ENCODE measurements around the gene VWA8.

VWA8 gene

DNA sequence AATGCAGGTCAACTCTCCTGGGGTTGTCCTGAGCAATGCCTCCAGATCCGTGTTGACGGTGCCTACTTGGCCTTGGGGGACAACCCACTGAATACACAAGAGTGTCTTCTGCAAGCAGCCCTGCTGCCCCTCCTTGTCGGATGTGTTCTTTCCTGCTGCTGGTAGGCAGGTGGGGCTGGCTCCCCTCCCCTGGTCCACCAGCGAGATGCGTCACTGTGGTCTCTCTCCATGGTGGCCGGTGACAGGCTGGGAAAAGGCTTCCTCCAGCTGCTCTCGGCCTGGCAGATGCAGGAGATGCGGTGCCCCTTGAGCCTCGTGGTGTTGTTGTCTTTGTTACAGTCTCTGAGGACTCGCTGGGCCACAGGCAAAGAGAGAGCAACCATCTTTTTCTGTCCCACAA is 418.6 kb downstream of the VWA8 start:
- ChIA-PET POLR2A (no interaction called here), CTCF (no interaction called here)
- Histone ChIP-seq H3K4me1 (ENCODE audit: control insufficient read depth, insufficient read depth, low read length) (no peaks in the 10 kb centered on the region), H3K27ac (ENCODE audit: extremely low read depth, low read depth, low read length) (no peak overlapping the region), H3K9me3 (ENCODE audit: control insufficient read depth, insufficient read depth, low read depth, low read length) (no peaks in the 10 kb centered on the region), H3K36me3 (ENCODE audit: control insufficient read depth in 2 of 2, insufficient read depth in 1 of 2, low read length in 2 of 2) (no peaks in the 10 kb centered on the region), H3K4me3 (ENCODE audit: low read depth, low read length) (no peak overlapping the region)
- TF ChIP-seq ZNF112 (tag by site-specific recombination; IDR thresholded peaks at IDR 0.05) (no peak), ZNF341 (tag by site-specific recombination; IDR thresholded peaks at IDR 0.05; ENCODE audit: low read depth) (no peak), ZNF121 (tag by site-specific recombination; IDR thresholded peaks at IDR 0.05) (no peak), RBAK (tag by site-specific recombination; IDR thresholded peaks at IDR 0.05) (no peak), SCRT1 (tag by site-specific recombination; IDR thresholded peaks at IDR 0.05; ENCODE audit: borderline replicate concordance) (no peak), ZNF423 (tag by site-specific recombination; IDR thresholded peaks at IDR 0.05) (no peak), ZSCAN30 (tag by site-specific recombination; IDR thresholded peaks at IDR 0.05) (no peak), ZNF558 (tag by site-specific recombination; IDR thresholded peaks at IDR 0.05) (no peak)
- TF ChIP-seq, protein P1, sequence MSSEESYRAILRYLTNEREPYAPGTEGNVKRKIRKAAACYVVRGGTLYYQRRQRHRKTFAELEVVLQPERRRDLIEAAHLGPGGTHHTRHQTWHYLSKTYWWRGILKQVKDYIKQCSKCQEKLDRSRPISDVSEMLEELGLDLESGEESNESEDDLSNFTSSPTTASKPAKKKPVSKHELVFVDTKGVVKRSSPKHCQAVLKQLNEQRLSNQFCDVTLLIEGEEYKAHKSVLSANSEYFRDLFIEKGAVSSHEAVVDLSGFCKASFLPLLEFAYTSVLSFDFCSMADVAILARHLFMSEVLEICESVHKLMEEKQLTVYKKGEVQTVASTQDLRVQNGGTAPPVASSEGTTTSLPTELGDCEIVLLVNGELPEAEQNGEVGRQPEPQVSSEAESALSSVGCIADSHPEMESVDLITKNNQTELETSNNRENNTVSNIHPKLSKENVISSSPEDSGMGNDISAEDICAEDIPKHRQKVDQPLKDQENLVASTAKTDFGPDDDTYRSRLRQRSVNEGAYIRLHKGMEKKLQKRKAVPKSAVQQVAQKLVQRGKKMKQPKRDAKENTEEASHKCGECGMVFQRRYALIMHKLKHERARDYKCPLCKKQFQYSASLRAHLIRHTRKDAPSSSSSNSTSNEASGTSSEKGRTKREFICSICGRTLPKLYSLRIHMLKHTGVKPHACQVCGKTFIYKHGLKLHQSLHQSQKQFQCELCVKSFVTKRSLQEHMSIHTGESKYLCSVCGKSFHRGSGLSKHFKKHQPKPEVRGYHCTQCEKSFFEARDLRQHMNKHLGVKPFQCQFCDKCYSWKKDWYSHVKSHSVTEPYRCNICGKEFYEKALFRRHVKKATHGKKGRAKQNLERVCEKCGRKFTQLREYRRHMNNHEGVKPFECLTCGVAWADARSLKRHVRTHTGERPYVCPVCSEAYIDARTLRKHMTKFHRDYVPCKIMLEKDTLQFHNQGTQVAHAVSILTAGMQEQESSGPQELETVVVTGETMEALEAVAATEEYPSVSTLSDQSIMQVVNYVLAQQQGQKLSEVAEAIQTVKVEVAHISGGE (tag by site-specific recombination; conservative IDR thresholded peaks at IDR 0.05; ENCODE audit: low read depth), result no peak
- TF ChIP-seq, protein P2, sequence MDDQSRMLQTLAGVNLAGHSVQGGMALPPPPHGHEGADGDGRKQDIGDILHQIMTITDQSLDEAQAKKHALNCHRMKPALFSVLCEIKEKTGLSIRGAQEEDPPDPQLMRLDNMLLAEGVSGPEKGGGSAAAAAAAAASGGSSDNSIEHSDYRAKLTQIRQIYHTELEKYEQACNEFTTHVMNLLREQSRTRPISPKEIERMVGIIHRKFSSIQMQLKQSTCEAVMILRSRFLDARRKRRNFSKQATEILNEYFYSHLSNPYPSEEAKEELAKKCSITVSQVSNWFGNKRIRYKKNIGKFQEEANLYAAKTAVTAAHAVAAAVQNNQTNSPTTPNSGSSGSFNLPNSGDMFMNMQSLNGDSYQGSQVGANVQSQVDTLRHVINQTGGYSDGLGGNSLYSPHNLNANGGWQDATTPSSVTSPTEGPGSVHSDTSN (CRISPR knock-in tag; IDR thresholded peaks at IDR 0.05), result no peak
- TF ChIP-seq, protein P3, sequence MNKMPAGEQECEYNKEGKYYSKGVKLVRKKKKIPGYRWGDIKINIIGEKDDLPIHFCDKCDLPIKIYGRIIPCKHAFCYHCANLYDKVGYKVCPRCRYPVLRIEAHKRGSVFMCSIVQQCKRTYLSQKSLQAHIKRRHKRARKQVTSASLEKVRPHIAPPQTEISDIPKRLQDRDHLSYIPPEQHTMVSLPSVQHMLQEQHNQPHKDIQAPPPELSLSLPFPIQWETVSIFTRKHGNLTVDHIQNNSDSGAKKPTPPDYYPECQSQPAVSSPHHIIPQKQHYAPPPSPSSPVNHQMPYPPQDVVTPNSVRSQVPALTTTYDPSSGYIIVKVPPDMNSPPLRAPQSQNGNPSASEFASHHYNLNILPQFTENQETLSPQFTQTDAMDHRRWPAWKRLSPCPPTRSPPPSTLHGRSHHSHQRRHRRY (tag by site-specific recombination; IDR thresholded peaks at IDR 0.05), result no peak
- TF ChIP-seq, protein P4, sequence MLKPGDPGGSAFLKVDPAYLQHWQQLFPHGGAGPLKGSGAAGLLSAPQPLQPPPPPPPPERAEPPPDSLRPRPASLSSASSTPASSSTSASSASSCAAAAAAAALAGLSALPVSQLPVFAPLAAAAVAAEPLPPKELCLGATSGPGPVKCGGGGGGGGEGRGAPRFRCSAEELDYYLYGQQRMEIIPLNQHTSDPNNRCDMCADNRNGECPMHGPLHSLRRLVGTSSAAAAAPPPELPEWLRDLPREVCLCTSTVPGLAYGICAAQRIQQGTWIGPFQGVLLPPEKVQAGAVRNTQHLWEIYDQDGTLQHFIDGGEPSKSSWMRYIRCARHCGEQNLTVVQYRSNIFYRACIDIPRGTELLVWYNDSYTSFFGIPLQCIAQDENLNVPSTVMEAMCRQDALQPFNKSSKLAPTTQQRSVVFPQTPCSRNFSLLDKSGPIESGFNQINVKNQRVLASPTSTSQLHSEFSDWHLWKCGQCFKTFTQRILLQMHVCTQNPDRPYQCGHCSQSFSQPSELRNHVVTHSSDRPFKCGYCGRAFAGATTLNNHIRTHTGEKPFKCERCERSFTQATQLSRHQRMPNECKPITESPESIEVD (tag by site-specific recombination; IDR thresholded peaks at IDR 0.05), result no peak
- TF ChIP-seq, protein P5, sequence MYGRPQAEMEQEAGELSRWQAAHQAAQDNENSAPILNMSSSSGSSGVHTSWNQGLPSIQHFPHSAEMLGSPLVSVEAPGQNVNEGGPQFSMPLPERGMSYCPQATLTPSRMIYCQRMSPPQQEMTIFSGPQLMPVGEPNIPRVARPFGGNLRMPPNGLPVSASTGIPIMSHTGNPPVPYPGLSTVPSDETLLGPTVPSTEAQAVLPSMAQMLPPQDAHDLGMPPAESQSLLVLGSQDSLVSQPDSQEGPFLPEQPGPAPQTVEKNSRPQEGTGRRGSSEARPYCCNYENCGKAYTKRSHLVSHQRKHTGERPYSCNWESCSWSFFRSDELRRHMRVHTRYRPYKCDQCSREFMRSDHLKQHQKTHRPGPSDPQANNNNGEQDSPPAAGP (tag by site-specific recombination; IDR thresholded peaks at IDR 0.05), result no peak
- TF ChIP-seq, protein P6, sequence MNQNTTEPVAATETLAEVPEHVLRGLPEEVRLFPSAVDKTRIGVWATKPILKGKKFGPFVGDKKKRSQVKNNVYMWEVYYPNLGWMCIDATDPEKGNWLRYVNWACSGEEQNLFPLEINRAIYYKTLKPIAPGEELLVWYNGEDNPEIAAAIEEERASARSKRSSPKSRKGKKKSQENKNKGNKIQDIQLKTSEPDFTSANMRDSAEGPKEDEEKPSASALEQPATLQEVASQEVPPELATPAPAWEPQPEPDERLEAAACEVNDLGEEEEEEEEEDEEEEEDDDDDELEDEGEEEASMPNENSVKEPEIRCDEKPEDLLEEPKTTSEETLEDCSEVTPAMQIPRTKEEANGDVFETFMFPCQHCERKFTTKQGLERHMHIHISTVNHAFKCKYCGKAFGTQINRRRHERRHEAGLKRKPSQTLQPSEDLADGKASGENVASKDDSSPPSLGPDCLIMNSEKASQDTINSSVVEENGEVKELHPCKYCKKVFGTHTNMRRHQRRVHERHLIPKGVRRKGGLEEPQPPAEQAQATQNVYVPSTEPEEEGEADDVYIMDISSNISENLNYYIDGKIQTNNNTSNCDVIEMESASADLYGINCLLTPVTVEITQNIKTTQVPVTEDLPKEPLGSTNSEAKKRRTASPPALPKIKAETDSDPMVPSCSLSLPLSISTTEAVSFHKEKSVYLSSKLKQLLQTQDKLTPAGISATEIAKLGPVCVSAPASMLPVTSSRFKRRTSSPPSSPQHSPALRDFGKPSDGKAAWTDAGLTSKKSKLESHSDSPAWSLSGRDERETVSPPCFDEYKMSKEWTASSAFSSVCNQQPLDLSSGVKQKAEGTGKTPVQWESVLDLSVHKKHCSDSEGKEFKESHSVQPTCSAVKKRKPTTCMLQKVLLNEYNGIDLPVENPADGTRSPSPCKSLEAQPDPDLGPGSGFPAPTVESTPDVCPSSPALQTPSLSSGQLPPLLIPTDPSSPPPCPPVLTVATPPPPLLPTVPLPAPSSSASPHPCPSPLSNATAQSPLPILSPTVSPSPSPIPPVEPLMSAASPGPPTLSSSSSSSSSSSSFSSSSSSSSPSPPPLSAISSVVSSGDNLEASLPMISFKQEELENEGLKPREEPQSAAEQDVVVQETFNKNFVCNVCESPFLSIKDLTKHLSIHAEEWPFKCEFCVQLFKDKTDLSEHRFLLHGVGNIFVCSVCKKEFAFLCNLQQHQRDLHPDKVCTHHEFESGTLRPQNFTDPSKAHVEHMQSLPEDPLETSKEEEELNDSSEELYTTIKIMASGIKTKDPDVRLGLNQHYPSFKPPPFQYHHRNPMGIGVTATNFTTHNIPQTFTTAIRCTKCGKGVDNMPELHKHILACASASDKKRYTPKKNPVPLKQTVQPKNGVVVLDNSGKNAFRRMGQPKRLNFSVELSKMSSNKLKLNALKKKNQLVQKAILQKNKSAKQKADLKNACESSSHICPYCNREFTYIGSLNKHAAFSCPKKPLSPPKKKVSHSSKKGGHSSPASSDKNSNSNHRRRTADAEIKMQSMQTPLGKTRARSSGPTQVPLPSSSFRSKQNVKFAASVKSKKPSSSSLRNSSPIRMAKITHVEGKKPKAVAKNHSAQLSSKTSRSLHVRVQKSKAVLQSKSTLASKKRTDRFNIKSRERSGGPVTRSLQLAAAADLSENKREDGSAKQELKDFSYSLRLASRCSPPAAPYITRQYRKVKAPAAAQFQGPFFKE (tag by site-specific recombination; IDR thresholded peaks at IDR 0.05; ENCODE audit: borderline replicate concordance), result no peak
